ENCODE data around the gene GPR37.

Gene GPR37

GRCh38 chr7:124765401-124766352 is at the start of gene GPR37:
TSS of gene GPR37 (minus strand) at chr7:124765792. CDS start at chr7:124764976, 816 bp downstream.
- Histone ChIP-seq H3K27ac (ENCODE audit: poor library complexity, severe bottlenecking) (no peak within 1 kb of the TSS), H3K27me3 (ENCODE audit: insufficient read depth, poor library complexity, severe bottlenecking) (peaks cover 9% of the 10 kb centered on the region), H3K4me1 (ENCODE audit: insufficient read depth, poor library complexity, severe bottlenecking) (no peaks in the 10 kb centered on the region), H3K4me3 (ENCODE audit: severe bottlenecking) (peak within 1 kb of the TSS; percentile 37), H3K36me3 (ENCODE audit: low read depth) (no peaks in the 10 kb centered on the region), H3K9me3 (ENCODE audit: severe bottlenecking) (no peaks in the 10 kb centered on the region)
- ATAC-seq (ENCODE audit: low read depth) = peak; percentile 88
- TF ChIP-seq CTCF (IDR thresholded peaks at IDR 0.05; ENCODE audit: poor library complexity, severe bottlenecking) = peak; percentile 44
- DNase-seq (ENCODE audit: low spot score) = peak; percentile 75

DNA sequence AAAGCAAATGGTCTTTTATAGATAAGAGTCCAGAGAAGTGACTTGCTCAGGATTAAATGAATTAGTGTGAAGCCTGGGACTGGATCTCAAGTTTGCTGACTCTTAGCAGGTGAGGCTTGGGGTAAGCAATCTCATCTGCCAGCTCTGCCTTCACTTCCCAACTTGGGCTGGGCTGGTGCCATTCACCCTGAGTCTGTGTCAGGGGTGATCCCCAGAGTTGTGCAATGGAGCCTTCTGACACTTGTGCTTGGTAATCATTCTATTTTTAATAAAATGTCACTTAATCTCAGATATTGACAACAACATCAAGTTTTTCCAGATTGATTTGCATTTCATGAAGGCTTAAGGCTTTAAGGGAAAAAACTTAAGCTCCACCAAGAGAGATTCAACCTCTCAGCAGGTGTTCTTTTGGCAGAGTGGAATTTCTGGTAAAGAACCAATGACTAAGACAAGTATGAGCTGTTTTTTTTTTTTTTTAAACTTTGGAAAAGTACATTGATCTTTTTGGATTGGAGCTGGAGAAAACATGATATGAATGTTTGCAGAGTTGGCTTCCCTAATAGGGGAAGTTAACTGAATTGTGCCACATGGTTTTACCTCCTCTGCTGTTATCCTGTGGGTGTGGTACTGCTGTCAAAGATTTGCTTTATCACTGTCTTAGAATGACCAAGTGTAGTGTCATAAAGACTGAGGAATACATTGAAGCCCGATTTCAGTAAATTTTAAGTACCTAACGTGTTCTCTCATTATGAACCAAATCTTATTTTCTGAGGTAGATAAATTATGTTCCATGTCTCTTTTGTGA is 48.6 kb upstream of the GPR37 start:
- no peak overlapping the region for H3K27ac ChIP-seq (ENCODE audit: poor library complexity, severe bottlenecking)
- TF ChIP-seq CTCF (IDR thresholded peaks at IDR 0.05; ENCODE audit: poor library complexity, severe bottlenecking) = no peak

GRCh38 chr7:124812764-124813163 is 47.2 kb upstream of the GPR37 start:
- ATAC-seq (ENCODE audit: low read depth) = no peak
- Histone ChIP-seq H3K27ac (ENCODE audit: poor library complexity, severe bottlenecking) (no peak overlapping the region), H3K27me3 (ENCODE audit: insufficient read depth, poor library complexity, severe bottlenecking) (no peaks in the 10 kb centered on the region), H3K9me3 (ENCODE audit: severe bottlenecking) (peaks cover 2% of the 10 kb centered on the region), H3K36me3 (ENCODE audit: low read depth) (no peaks in the 10 kb centered on the region), H3K4me1 (ENCODE audit: insufficient read depth, poor library complexity, severe bottlenecking) (no peaks in the 10 kb centered on the region), H3K4me3 (ENCODE audit: severe bottlenecking) (no peak overlapping the region)
- TF ChIP-seq CTCF (IDR thresholded peaks at IDR 0.05; ENCODE audit: poor library complexity, severe bottlenecking) = no peak
- DNase-seq (ENCODE audit: low spot score) = no peak

More for the DNA sequence above, 48.6 kb upstream of the GPR37 start:
- Histone ChIP-seq H3K27me3 (ENCODE audit: insufficient read depth, poor library complexity, severe bottlenecking) (no peaks in the 10 kb centered on the region), H3K36me3 (ENCODE audit: low read depth) (no peaks in the 10 kb centered on the region), H3K4me3 (ENCODE audit: severe bottlenecking) (no peak overlapping the region), H3K9me3 (ENCODE audit: severe bottlenecking) (peaks cover 2% of the 10 kb centered on the region), H3K4me1 (ENCODE audit: insufficient read depth, poor library complexity, severe bottlenecking) (no peaks in the 10 kb centered on the region)
- no peak for ATAC-seq (ENCODE audit: low read depth)
- no peak for DNase-seq (ENCODE audit: low spot score)

GRCh38 chr7:124811341-124811740 is 45.7 kb upstream of the GPR37 start:
- no peaks in the 10 kb centered on the region for H3K27me3 ChIP-seq (ENCODE audit: insufficient read depth, poor library complexity, severe bottlenecking)
- H3K27ac ChIP-seq (ENCODE audit: poor library complexity, severe bottlenecking) = no peak overlapping the region
- no peak overlapping the region for H3K4me3 ChIP-seq (ENCODE audit: severe bottlenecking)
- H3K4me1 ChIP-seq (ENCODE audit: insufficient read depth, poor library complexity, severe bottlenecking) = no peaks in the 10 kb centered on the region
- no peak for TF ChIP-seq CTCF (IDR thresholded peaks at IDR 0.05; ENCODE audit: poor library complexity, severe bottlenecking)
- ATAC-seq (ENCODE audit: low read depth) (no peak), DNase-seq (ENCODE audit: low spot score) (no peak)
- H3K9me3 ChIP-seq (ENCODE audit: severe bottlenecking) = no peaks in the 10 kb centered on the region
- H3K36me3 ChIP-seq (ENCODE audit: low read depth) = no peaks in the 10 kb centered on the region
